GM12875 (cell line): Measurements from ENCODE around the gene HIVEP2.
A peak's percentile ranks its signal among the peaks of the same experiment; 100 is the strongest.
"Not testable (repeated sequence)": the region's sequence is repeated elsewhere in the genome, so short reads cannot be mapped to it uniquely, and the experiment has no call there.

Experiments
- H3K4me3 ChIP-seq: one replicate; pipeline ENCODE4 v1.5.1; 2011; ENCODE audit warnings: low read depth, low read length, control low read depth
- TF ChIP-seq, protein P1 (sequence below): IDR thresholded peaks from 2 replicates; pipeline ENCODE4 v1.5.1; 2011; ENCODE audit warnings: low read depth, mild to moderate bottlenecking, control low read depth, inconsistent platforms, low read length, moderate library complexity, borderline replicate concordance; ENCODE audit not compliant: insufficient read depth

HIVEP2 gene, protein sequence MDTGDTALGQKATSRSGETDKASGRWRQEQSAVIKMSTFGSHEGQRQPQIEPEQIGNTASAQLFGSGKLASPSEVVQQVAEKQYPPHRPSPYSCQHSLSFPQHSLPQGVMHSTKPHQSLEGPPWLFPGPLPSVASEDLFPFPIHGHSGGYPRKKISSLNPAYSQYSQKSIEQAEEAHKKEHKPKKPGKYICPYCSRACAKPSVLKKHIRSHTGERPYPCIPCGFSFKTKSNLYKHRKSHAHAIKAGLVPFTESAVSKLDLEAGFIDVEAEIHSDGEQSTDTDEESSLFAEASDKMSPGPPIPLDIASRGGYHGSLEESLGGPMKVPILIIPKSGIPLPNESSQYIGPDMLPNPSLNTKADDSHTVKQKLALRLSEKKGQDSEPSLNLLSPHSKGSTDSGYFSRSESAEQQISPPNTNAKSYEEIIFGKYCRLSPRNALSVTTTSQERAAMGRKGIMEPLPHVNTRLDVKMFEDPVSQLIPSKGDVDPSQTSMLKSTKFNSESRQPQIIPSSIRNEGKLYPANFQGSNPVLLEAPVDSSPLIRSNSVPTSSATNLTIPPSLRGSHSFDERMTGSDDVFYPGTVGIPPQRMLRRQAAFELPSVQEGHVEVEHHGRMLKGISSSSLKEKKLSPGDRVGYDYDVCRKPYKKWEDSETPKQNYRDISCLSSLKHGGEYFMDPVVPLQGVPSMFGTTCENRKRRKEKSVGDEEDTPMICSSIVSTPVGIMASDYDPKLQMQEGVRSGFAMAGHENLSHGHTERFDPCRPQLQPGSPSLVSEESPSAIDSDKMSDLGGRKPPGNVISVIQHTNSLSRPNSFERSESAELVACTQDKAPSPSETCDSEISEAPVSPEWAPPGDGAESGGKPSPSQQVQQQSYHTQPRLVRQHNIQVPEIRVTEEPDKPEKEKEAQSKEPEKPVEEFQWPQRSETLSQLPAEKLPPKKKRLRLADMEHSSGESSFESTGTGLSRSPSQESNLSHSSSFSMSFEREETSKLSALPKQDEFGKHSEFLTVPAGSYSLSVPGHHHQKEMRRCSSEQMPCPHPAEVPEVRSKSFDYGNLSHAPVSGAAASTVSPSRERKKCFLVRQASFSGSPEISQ (N-terminal part only)

DNA sequence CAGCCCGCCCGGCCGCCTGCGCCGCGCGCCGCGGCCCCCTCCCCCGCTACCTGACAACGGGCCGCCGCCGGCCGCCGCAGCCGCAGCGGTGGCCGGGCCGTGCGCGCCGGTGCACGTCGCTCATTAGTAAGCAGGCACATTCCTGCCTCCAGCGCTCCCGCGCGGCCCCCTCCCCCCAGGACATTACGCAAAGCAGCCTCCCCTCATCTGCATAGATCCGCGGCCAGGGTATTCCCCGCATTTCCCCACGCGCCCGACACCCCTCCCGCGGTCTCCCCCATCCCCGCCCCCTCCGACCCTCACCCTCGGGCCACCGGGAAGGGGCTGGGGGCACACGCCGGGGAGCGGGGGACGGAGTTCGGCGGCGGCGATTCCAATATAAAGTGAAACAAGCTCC lies at the start of gene HIVEP2:
Gene HIVEP2, minus strand, starts transcription at position 128 of the 397 bp plus-strand sequence. CDS start 170,438 bp downstream, outside the sequence.
- TF ChIP-seq, protein P1, sequence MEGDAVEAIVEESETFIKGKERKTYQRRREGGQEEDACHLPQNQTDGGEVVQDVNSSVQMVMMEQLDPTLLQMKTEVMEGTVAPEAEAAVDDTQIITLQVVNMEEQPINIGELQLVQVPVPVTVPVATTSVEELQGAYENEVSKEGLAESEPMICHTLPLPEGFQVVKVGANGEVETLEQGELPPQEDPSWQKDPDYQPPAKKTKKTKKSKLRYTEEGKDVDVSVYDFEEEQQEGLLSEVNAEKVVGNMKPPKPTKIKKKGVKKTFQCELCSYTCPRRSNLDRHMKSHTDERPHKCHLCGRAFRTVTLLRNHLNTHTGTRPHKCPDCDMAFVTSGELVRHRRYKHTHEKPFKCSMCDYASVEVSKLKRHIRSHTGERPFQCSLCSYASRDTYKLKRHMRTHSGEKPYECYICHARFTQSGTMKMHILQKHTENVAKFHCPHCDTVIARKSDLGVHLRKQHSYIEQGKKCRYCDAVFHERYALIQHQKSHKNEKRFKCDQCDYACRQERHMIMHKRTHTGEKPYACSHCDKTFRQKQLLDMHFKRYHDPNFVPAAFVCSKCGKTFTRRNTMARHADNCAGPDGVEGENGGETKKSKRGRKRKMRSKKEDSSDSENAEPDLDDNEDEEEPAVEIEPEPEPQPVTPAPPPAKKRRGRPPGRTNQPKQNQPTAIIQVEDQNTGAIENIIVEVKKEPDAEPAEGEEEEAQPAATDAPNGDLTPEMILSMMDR, result no peak
- peak within 1 kb of the TSS; percentile 86 for H3K4me3 ChIP-seq

DNA sequence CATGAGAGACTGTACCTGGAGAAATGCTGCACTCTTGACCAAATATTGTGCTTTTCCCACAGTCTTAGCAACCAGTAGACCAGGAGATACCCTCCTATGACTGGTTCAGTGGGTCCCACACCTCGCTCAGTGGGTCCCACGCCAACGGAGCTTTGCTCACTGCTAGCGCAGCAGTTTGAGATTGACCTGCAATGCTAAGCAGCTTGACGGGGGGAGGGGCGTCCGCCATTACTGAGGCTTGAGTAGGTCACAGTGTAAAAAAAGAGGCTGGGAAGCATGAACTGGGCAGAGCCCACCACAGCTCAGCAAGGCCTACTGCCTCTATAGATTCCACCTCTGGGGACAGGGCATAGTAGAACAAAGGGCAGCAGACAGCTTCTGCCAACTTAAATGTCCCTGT lies 49.0 kb upstream of the HIVEP2 start:
- no peak overlapping the region for H3K4me3 ChIP-seq
- TF ChIP-seq, protein P1, result no peak

DNA sequence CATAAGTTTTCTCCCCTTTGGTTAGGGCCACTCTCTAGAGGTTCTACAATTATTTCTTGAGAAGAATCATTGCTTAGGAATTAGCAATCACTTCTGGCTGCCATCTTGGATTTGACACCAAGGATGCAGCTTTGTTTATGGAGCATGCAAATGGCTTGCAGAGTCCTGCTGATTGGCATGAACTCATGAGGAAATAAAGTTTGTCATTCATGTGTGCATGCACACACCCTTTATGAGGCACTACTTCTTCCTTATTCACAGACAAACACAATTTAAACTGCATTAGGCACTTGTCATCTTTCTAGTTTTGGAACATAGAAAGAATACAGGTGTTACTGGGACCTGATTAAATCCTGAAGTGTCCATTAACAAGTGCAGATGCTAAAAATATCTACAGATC lies 42.5 kb upstream of the HIVEP2 start:
- TF ChIP-seq, protein P1, result no peak
- no peak overlapping the region for H3K4me3 ChIP-seq

DNA sequence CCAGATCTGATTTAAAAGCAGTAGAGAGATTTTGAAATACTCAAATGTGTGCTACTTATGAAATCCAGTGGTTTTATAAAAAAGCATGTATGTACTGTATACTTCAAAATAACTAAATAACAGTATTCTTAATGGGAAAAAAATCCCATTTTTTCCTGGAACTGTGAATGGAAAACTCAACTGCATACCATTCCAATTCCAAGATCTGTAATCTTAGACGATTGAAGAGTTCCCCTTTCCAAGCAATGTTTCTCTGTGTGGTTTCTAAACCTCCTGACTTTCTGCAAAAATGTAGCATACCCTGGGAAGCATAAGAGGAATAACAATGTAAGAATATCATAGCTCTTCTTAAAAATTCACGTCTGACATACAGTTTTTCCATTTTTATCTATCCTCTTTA lies 40.3 kb upstream of the HIVEP2 start:
- TF ChIP-seq, protein P1, result no peak
- H3K4me3 ChIP-seq, result no peak overlapping the region

DNA sequence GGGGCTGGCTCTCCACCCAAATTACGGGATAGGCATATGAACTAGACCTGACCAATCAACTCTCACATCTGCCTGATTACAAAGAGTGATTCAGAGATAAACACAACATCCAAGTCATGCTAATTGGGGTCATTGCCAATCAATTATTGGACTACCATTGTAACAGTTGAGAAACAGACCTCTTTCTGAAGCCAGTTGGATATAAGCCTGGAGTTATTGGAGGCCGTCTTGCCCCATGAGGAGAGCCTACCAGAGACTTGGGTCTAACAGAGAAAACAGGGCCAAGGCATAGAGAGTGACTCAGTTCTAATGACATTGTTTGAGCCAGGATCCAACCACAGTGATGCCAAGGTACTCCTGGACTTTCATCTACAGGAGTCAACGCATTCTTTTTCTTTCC lies 39.4 kb upstream of the HIVEP2 start:
- H3K4me3 ChIP-seq, result no peak overlapping the region
- TF ChIP-seq, protein P1, result no peak

DNA sequence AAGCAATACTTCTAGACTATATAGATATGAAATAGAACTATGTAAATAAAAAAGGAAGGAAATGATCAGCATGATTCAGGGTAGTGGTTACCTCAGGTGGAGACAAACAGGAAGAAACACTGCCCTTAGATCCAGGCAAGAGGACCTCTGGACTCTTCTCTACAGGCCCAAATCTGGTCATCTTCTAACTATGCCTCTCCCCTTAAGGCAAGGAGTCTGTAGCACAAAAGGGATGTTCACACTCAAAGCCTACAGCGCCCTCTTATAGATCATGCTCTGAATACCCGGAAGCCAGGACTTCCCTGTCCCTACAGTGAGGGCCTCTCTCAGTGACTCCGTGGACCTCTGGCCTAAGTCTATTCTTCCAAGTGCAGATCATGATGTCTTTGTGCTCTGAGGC lies 30.4 kb upstream of the HIVEP2 start:
- no peak overlapping the region for H3K4me3 ChIP-seq
- TF ChIP-seq, protein P1, result no peak

DNA sequence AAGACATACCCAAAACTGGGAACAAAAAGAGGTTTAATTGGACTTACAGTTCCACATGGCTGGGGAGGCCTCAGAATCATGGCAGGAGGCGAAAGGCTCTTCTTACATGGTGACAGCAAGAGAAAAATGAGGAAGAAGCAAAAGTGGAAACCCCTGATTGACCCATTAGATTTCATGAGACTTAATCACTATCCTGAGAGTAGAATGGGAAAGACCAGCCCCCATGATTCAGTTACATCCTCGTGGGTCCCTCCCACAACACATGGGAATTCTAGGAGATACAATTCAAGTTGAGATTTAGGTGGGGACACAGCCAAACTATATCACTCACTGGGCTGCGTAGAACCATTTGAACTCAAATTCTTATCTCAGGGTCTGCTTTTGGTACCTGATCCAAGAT lies 26.0 kb upstream of the HIVEP2 start:
- H3K4me3 ChIP-seq, result not testable (repeated sequence)
